Astrocyte (in vitro differentiated cells and primary cell): ENCODE data around the gene HMCES. TPM values are rescaled to one million over a fixed set of nuclear protein-coding genes. Genes with fewer than 3 reads are reported as not detected.

ENCODE experiments used
- DNase-seq: peaks from one replicate; pipeline ENCODE4 v3.0.0-alpha.2; 2010; ENCODE audit warnings: low read depth
- FAIRE-seq: peaks from 2 replicates; lab custom pipeline; 2011; peaks lifted over from hg19 to GRCh38; lab: Jason Lieb, UNC
- H2AFZ ChIP-seq: 2 replicates; pipeline ENCODE4 v1.6.0; 2012; ENCODE audit warnings: low read depth, low read length, inconsistent platforms
- H3K27ac ChIP-seq: 2 replicates; pipeline ENCODE4 v1.5.1; 2011; ENCODE audit warnings: low read depth, low read length, inconsistent platforms
- H3K27me3 ChIP-seq: 2 replicates; pipeline ENCODE4 v1.6.0; 2011; ENCODE audit warnings: low read length, inconsistent platforms; ENCODE audit not compliant: insufficient read depth
- H3K36me3 ChIP-seq: 2 replicates; pipeline ENCODE4 v1.5.1; 2011; ENCODE audit warnings: low read length, inconsistent platforms; ENCODE audit not compliant: insufficient read depth
- H3K4me1 ChIP-seq: 2 replicates; pipeline ENCODE4 v1.5.1; 2011; ENCODE audit warnings: low read length, inconsistent platforms; ENCODE audit not compliant: insufficient read depth
- H3K4me2 ChIP-seq: 2 replicates; pipeline ENCODE4 v1.6.0; 2012; ENCODE audit warnings: low read length, inconsistent platforms
- H3K4me3 ChIP-seq: 2 replicates; pipeline ENCODE4 v1.5.1; 2011; ENCODE audit warnings: low read depth, mild to moderate bottlenecking, low read length, inconsistent platforms; ENCODE audit not compliant: insufficient read depth
- H3K79me2 ChIP-seq: 2 replicates; pipeline ENCODE4 v1.6.0; 2012; ENCODE audit warnings: mild to moderate bottlenecking, low read length, inconsistent platforms; ENCODE audit not compliant: insufficient read depth
- H3K9ac ChIP-seq: 2 replicates; pipeline ENCODE4 v1.6.0; 2012; ENCODE audit warnings: mild to moderate bottlenecking, low read length, inconsistent platforms
- H3K9me3 ChIP-seq: 2 replicates; pipeline ENCODE4 v1.5.1; 2012; ENCODE audit warnings: low read depth, mild to moderate bottlenecking, low read length, inconsistent platforms; ENCODE audit not compliant: insufficient read depth
- H4K20me1 ChIP-seq: 2 replicates; pipeline ENCODE4 v1.6.0; 2012; ENCODE audit warnings: low read length, inconsistent platforms; ENCODE audit not compliant: insufficient read depth
- H3K27ac Mint-ChIP-seq: one replicate; pipeline ENCODE4 v1.8.0; 2021; ENCODE audit warnings: mild to moderate bottlenecking, mixed read lengths; ENCODE audit not compliant: unreplicated experiment
- H3K27me3 Mint-ChIP-seq: one replicate; pipeline ENCODE4 v1.8.0; 2021; ENCODE audit warnings: low read depth, mixed read lengths; ENCODE audit not compliant: unreplicated experiment
- H3K36me3 Mint-ChIP-seq: one replicate; pipeline ENCODE4 v1.8.0; 2021; ENCODE audit warnings: low read depth, mixed read lengths; ENCODE audit not compliant: unreplicated experiment
- H3K4me1 Mint-ChIP-seq: one replicate; pipeline ENCODE4 v1.8.0; 2021; ENCODE audit warnings: low read depth, mixed read lengths; ENCODE audit not compliant: unreplicated experiment
- H3K4me3 Mint-ChIP-seq: one replicate; pipeline ENCODE4 v1.8.0; 2021; ENCODE audit warnings: mild to moderate bottlenecking, moderate library complexity, mixed read lengths; ENCODE audit not compliant: unreplicated experiment
- H3K9me3 Mint-ChIP-seq: one replicate; pipeline ENCODE4 v1.8.0; 2021; ENCODE audit warnings: mild to moderate bottlenecking, mixed read lengths; ENCODE audit not compliant: unreplicated experiment
- EZH2 ChIP-seq: IDR thresholded peaks from 2 replicates; pipeline ENCODE4 v1.6.1; 2012; ENCODE audit warnings: mild to moderate bottlenecking, low read length, inconsistent platforms; ENCODE audit not compliant: insufficient read depth
- total RNA-seq: library from RNA; stranded (reverse); gene quantifications from 2 replicates; pipeline ENCODE4 v1.2.1, GENCODE V29; 2021
- TF ChIP-seq, protein P1 (sequence below): IDR thresholded peaks from 2 replicates; pipeline ENCODE4 v1.5.1; 2011; ENCODE audit warnings: low read depth, mild to moderate bottlenecking, inconsistent platforms, low read length, moderate library complexity; ENCODE audit not compliant: insufficient read depth

Gene HMCES
- total RNA-seq, 1 donor from 2014 or later, result 27.4 TPM

DNA sequence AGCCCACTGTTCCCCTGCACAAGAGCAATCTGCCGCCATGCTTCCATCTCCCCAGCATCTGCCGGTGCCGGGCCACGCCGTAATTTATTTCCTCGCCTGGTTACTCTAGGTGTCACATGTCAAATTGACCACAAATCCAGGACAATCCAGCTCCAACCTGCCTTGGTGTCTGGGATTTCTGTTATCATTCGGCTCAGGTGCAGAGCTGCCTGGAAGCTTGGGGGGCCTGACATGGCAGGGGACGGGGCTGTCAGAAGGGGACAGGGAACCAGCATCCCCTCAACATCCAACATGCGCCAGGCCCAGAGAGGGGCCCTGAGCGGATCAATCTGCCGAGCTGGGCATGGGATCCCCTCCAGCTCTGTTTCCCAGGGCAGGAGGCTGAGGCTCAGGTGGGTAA, 47.9 kb downstream of the HMCES start:
- Histone ChIP-seq H3K27ac (no peak overlapping the region), H3K36me3 (no peaks in the 10 kb centered on the region), H3K79me2 (no peaks in the 10 kb centered on the region), H3K27me3 (no peaks in the 10 kb centered on the region), H3K4me2 (no peak overlapping the region), H3K4me3 (no peak overlapping the region), H3K9me3 (no peaks in the 10 kb centered on the region), H3K4me1 (no peaks in the 10 kb centered on the region), H4K20me1 (no peaks in the 10 kb centered on the region), H3K9ac (no peak overlapping the region), H2AFZ (no peak overlapping the region)
- Mint-ChIP-seq H3K36me3 (no peaks in the 10 kb centered on the region), H3K9me3 (no peaks in the 10 kb centered on the region), H3K27me3 (peaks cover 4% of the 10 kb centered on the region), H3K4me3 (no peak overlapping the region), H3K27ac (no peak overlapping the region), H3K4me1 (peaks cover 2% of the 10 kb centered on the region)
- FAIRE-seq (no peak), DNase-seq (no peak)
- TF ChIP-seq EZH2, result no peak
- TF ChIP-seq, protein P1, sequence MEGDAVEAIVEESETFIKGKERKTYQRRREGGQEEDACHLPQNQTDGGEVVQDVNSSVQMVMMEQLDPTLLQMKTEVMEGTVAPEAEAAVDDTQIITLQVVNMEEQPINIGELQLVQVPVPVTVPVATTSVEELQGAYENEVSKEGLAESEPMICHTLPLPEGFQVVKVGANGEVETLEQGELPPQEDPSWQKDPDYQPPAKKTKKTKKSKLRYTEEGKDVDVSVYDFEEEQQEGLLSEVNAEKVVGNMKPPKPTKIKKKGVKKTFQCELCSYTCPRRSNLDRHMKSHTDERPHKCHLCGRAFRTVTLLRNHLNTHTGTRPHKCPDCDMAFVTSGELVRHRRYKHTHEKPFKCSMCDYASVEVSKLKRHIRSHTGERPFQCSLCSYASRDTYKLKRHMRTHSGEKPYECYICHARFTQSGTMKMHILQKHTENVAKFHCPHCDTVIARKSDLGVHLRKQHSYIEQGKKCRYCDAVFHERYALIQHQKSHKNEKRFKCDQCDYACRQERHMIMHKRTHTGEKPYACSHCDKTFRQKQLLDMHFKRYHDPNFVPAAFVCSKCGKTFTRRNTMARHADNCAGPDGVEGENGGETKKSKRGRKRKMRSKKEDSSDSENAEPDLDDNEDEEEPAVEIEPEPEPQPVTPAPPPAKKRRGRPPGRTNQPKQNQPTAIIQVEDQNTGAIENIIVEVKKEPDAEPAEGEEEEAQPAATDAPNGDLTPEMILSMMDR, result no peak

DNA sequence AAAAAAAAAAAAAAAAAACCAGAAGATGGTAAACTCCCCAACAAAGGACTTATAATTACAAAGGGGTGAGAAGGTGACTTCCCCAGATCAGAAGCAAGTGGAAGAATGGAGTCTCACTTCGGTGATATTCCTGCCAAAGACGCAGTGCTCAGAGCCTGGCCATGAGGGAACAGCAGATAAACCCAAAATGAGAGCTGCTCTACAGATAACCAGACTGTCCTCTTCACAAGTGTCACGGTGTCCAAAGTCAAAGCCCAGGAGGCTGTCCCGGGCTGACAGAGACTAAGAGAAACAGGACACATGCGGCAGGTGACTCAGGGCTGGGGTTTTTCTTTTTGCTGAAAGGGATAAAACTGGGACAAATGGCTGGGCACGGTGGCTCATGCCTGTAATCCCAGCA, 48.8 kb downstream of the HMCES start:
- no peak overlapping the region for H2AFZ ChIP-seq
- Mint-ChIP-seq H3K27me3 (peaks cover 7% of the 10 kb centered on the region), H3K9me3 (no peaks in the 10 kb centered on the region), H3K36me3 (no peaks in the 10 kb centered on the region), H3K4me1 (peaks cover 2% of the 10 kb centered on the region), H3K4me3 (no peak overlapping the region), H3K27ac (no peak overlapping the region)
- H3K9me3 ChIP-seq, result no peaks in the 10 kb centered on the region
- H3K4me3 ChIP-seq, result no peak overlapping the region
- DNase-seq (no peak), FAIRE-seq (no peak)
- H3K4me2 ChIP-seq, result no peak overlapping the region
- no peaks in the 10 kb centered on the region for H3K36me3 ChIP-seq
- H3K27me3 ChIP-seq, result no peaks in the 10 kb centered on the region
- H4K20me1 ChIP-seq, result no peaks in the 10 kb centered on the region
- no peak overlapping the region for H3K9ac ChIP-seq
- TF ChIP-seq EZH2, result no peak
- TF ChIP-seq, protein P1, result no peak
- no peaks in the 10 kb centered on the region for H3K4me1 ChIP-seq
- no peaks in the 10 kb centered on the region for H3K79me2 ChIP-seq
- no peak overlapping the region for H3K27ac ChIP-seq

DNA sequence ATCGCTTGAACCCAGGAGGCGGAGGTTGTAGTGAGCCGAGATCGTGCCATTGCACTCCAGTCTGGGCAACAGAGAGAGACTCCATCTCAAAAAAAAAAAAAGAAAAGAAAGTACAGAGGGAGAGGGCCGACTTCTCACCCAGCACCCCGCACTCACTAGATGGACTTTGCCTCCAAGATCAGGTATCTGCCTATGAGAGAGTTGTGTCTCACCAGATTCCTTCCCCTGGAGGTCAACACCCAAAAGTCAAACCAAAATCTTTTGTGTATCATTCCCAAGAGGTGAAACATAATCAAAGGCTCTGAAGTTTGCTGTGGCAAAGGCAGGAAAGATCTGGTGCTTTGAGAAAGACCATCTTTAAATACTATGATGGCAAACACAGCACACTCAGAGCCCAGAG, 51.2 kb downstream of the HMCES start:
- H3K4me3 ChIP-seq, result no peak overlapping the region
- no peak overlapping the region for H2AFZ ChIP-seq
- DNase-seq (no peak), FAIRE-seq (no peak)
- no peaks in the 10 kb centered on the region for H3K79me2 ChIP-seq
- H4K20me1 ChIP-seq, result no peaks in the 10 kb centered on the region
- Mint-ChIP-seq H3K27me3 (peaks cover 13% of the 10 kb centered on the region), H3K27ac (no peak overlapping the region), H3K4me1 (peaks cover 2% of the 10 kb centered on the region), H3K4me3 (no peak overlapping the region), H3K36me3 (no peaks in the 10 kb centered on the region), H3K9me3 (no peaks in the 10 kb centered on the region)
- no peaks in the 10 kb centered on the region for H3K4me1 ChIP-seq
- H3K9me3 ChIP-seq, result no peaks in the 10 kb centered on the region
- no peaks in the 10 kb centered on the region for H3K27me3 ChIP-seq
- no peak overlapping the region for H3K27ac ChIP-seq
- H3K36me3 ChIP-seq, result no peaks in the 10 kb centered on the region
- H3K4me2 ChIP-seq, result no peak overlapping the region
- TF ChIP-seq, protein P1, result no peak
- no peak for TF ChIP-seq EZH2
- no peak overlapping the region for H3K9ac ChIP-seq
